HepG2 (cell line): ENCODE data around the gene TUBB4B. TPM values are rescaled to one million over a fixed set of nuclear protein-coding genes. Genes with fewer than 3 reads are reported as not detected.

ENCODE experiments used
- CENPT ChIP-seq: sonication (generic); formaldehyde crosslinking; IDR thresholded peaks from 2 replicates; pipeline ENCODE4 v1.8.0; 2022; ENCODE audit warnings: low read depth, mild to moderate bottlenecking, moderate library complexity, missing genetic modification reagents
- EHMT2 ChIP-seq: fragments of 200-600 bp; sonication (generic); IDR thresholded peaks from 2 replicates; pipeline ENCODE4 v1.7.0; 2017; ENCODE audit warnings: antibody characterized with exemption, low read depth, low read length, borderline replicate concordance
- ERF ChIP-seq: IDR thresholded peaks from 2 replicates; pipeline ENCODE4 v1.6.1; 2018; ENCODE audit warnings: missing biosample characterization, missing genetic modification reagents
- FOXP4 ChIP-seq: sonication (generic); formaldehyde crosslinking; IDR thresholded peaks from 2 replicates; pipeline ENCODE4 v1.4.0; 2020; ENCODE audit warnings: missing genetic modification reagents
- HCFC1 ChIP-seq: fragments of 150-350 bp; IDR thresholded peaks from 2 replicates; pipeline ENCODE4 v1.6.1; 2014; ENCODE audit warnings: low read depth, low read length
- IRF2 ChIP-seq: IDR thresholded peaks from 2 replicates; pipeline ENCODE4 v1.6.1; 2018; ENCODE audit warnings: missing genetic modification reagents, missing compliant biosample characterization
- JUN ChIP-seq: sonication (generic); formaldehyde crosslinking; IDR thresholded peaks from 2 replicates; pipeline ENCODE4 v1.4.0; 2020; ENCODE audit warnings: mild to moderate bottlenecking, missing genetic modification reagents
- KLF6 ChIP-seq: IDR thresholded peaks from 2 replicates; pipeline ENCODE4 v1.8.0; 2016; ENCODE audit warnings: missing biosample characterization, missing genetic modification reagents
- MIER3 ChIP-seq: IDR thresholded peaks from 2 replicates; pipeline ENCODE4 v1.6.1; 2016; ENCODE audit warnings: missing compliant biosample characterization, borderline replicate concordance
- NFKB2 ChIP-seq: sonication (generic); formaldehyde crosslinking; IDR thresholded peaks from 2 replicates; pipeline ENCODE4 v1.4.0; 2020; ENCODE audit warnings: missing genetic modification reagents, borderline replicate concordance
- NFYB ChIP-seq: sonication (generic); formaldehyde crosslinking; IDR thresholded peaks from 2 replicates; pipeline ENCODE4 v1.4.0; 2020; ENCODE audit warnings: missing genetic modification reagents
- NKX3-1 ChIP-seq: sonication (generic); formaldehyde crosslinking; IDR thresholded peaks from 2 replicates; pipeline ENCODE4 v1.5.0; 2020; ENCODE audit warnings: missing genetic modification reagents
- PHF21A ChIP-seq: sonication (generic); formaldehyde crosslinking; IDR thresholded peaks from 2 replicates; pipeline ENCODE4 v1.5.0; 2020; ENCODE audit warnings: mild to moderate bottlenecking, missing genetic modification reagents
- RARG ChIP-seq: sonication (generic); formaldehyde crosslinking; IDR thresholded peaks from 2 replicates; pipeline ENCODE4 v1.4.0; 2020; ENCODE audit warnings: low read depth, mild to moderate bottlenecking, missing genetic modification reagents
- SATB2 ChIP-seq: sonication (generic); formaldehyde crosslinking; IDR thresholded peaks from 2 replicates; pipeline ENCODE4 v1.5.0; 2020; ENCODE audit warnings: missing genetic modification reagents
- TAF15 ChIP-seq: fragments of 200-400 bp; formaldehyde crosslinking; IDR thresholded peaks from one replicate; pipeline ENCODE4 v1.6.1; 2018; ENCODE audit warnings: mild to moderate bottlenecking, low read depth, low read length; ENCODE audit not compliant: poor library complexity, severe bottlenecking
- ZBTB1 ChIP-seq: sonication (generic); formaldehyde crosslinking; IDR thresholded peaks from 2 replicates; pipeline ENCODE4 v1.4.0; 2020; ENCODE audit warnings: missing genetic modification reagents, borderline replicate concordance
- ZBTB38 ChIP-seq: sonication (generic); formaldehyde crosslinking; IDR thresholded peaks from 2 replicates; pipeline ENCODE4 v1.5.1; 2020; ENCODE audit warnings: mild to moderate bottlenecking, missing genetic modification reagents
- ZNF253 ChIP-seq: sonication (generic); formaldehyde crosslinking; IDR thresholded peaks from 2 replicates; pipeline ENCODE4 v1.8.0; 2022; ENCODE audit warnings: mild to moderate bottlenecking, missing genetic modification reagents, borderline replicate concordance
- ZNF329 ChIP-seq: sonication (generic); formaldehyde crosslinking; IDR thresholded peaks from 2 replicates; pipeline ENCODE4 v1.9.0; 2021; ENCODE audit warnings: low read depth, mild to moderate bottlenecking, missing genetic modification reagents
- ZNF350 ChIP-seq: sonication (generic); formaldehyde crosslinking; IDR thresholded peaks from 2 replicates; pipeline ENCODE4 v1.4.0; 2020; ENCODE audit warnings: mild to moderate bottlenecking, low read depth, missing genetic modification reagents, borderline replicate concordance
- ZNF775 ChIP-seq: sonication (generic); formaldehyde crosslinking; IDR thresholded peaks from 2 replicates; pipeline ENCODE4 v1.4.0; 2020; ENCODE audit warnings: missing genetic modification reagents, mild to moderate bottlenecking, moderate library complexity, borderline replicate concordance
- ZSCAN30 ChIP-seq: sonication (generic); formaldehyde crosslinking; IDR thresholded peaks from 2 replicates; pipeline ENCODE4 v1.5.0; 2020; ENCODE audit warnings: mild to moderate bottlenecking, missing genetic modification reagents
- polyA plus RNA-seq, 8 experiments: library from polyadenylated mRNA; depleted of rRNA in 3 of 8; stranded (reverse) in 7 of 8; unstranded in 1 of 8; fragments of >200 nt; fragmentation: Illumina TruSeq in 4 of 8; extraction: Trizol in 4 of 8; gene quantifications; 2 replicates each; pipeline versions ENCODE4 v1.2.1 to v1.2.3, GENCODE V29; 2011 to 2016; ENCODE audit warnings: low read depth in 4 of 8, missing spikeins in 1 of 8, mixed read lengths in 1 of 8; ENCODE audit not compliant: insufficient read depth in 1 of 8
- total RNA-seq, 5 experiments: library from RNA; depleted of rRNA; stranded (reverse); fragments of >200 nt; fragmentation: Illumina TruSeq; extraction: Trizol; gene quantifications; 2 replicates each; pipeline ENCODE4 v1.2.3, GENCODE V29; 2016; ENCODE audit warnings: low read depth in 1 of 5
- TF ChIP-seq, protein P1 (sequence below): sonication (generic); formaldehyde crosslinking; conservative IDR thresholded peaks from 2 replicates; pipeline ENCODE4 v1.8.1; 2023; ENCODE audit warnings: missing genetic modification reagents
- TF ChIP-seq, protein P2 (sequence below): sonication (generic); formaldehyde crosslinking; IDR thresholded peaks from 2 replicates; pipeline ENCODE4 v1.5.0; 2020; ENCODE audit warnings: mild to moderate bottlenecking, missing genetic modification reagents
- TF ChIP-seq, protein P3 (sequence below): IDR thresholded peaks from 2 replicates; pipeline ENCODE4 v1.6.1; 2016

Gene TUBB4B
- total and polyA plus RNA-seq, 2 of the 13 experiments (the other 11 are each of a cell fraction or from before 2014, with no cell fraction given), result 182 to 412 TPM

GRCh38 chr9:137235424-137236237 is 5.5 kb upstream of the TUBB4B start (continued):
- TF ChIP-seq FOXP4 (CRISPR knock-in tag), result 0 out of 2 replicates have a peak, but pooled peaks have one; percentile 11
- no peak for TF ChIP-seq ZSCAN30 (CRISPR knock-in tag)
- TF ChIP-seq IRF2 (CRISPR knock-in tag), result no peak
- no peak for TF ChIP-seq EHMT2
- TF ChIP-seq, protein P1, sequence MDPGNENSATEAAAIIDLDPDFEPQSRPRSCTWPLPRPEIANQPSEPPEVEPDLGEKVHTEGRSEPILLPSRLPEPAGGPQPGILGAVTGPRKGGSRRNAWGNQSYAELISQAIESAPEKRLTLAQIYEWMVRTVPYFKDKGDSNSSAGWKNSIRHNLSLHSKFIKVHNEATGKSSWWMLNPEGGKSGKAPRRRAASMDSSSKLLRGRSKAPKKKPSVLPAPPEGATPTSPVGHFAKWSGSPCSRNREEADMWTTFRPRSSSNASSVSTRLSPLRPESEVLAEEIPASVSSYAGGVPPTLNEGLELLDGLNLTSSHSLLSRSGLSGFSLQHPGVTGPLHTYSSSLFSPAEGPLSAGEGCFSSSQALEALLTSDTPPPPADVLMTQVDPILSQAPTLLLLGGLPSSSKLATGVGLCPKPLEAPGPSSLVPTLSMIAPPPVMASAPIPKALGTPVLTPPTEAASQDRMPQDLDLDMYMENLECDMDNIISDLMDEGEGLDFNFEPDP (CRISPR knock-in tag), result no peak
- no peak for TF ChIP-seq JUN
- no peak for TF ChIP-seq PHF21A
- TF ChIP-seq TAF15, result no peak
- no peak for TF ChIP-seq HCFC1
- TF ChIP-seq SATB2, result no peak
- no peak for TF ChIP-seq ZNF253 (CRISPR knock-in tag)
- no peak for TF ChIP-seq ZNF329 (CRISPR knock-in tag)
- TF ChIP-seq ERF (CRISPR knock-in tag), result peak; percentile 48; the same call in 1 of the 2 replicates
- 0 out of 2 replicates have a peak, but pooled peaks have one; percentile 2 for TF ChIP-seq CENPT
- TF ChIP-seq MIER3 (CRISPR knock-in tag), result peak; percentile 25; the same call in 1 of the 2 replicates
- TF ChIP-seq, protein P2, sequence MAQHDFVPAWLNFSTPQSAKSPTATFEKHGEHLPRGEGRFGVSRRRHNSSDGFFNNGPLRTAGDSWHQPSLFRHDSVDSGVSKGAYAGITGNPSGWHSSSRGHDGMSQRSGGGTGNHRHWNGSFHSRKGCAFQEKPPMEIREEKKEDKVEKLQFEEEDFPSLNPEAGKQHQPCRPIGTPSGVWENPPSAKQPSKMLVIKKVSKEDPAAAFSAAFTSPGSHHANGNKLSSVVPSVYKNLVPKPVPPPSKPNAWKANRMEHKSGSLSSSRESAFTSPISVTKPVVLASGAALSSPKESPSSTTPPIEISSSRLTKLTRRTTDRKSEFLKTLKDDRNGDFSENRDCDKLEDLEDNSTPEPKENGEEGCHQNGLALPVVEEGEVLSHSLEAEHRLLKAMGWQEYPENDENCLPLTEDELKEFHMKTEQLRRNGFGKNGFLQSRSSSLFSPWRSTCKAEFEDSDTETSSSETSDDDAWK (CRISPR knock-in tag), result no peak
- 0 out of 2 replicates have a peak, but pooled peaks have one; percentile 2 for TF ChIP-seq KLF6
- 0 out of 2 replicates have a peak, but pooled peaks have one; percentile 14 for TF ChIP-seq ZNF350 (CRISPR knock-in tag)
- TF ChIP-seq ZBTB1, result no peak
- no peak for TF ChIP-seq ZBTB38 (CRISPR knock-in tag)
- no peak for TF ChIP-seq NFYB (CRISPR knock-in tag)
- TF ChIP-seq ZNF775 (CRISPR knock-in tag), result no peak
- TF ChIP-seq, protein P3, sequence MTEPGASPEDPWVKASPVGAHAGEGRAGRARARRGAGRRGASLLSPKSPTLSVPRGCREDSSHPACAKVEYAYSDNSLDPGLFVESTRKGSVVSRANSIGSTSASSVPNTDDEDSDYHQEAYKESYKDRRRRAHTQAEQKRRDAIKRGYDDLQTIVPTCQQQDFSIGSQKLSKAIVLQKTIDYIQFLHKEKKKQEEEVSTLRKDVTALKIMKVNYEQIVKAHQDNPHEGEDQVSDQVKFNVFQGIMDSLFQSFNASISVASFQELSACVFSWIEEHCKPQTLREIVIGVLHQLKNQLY (CRISPR knock-in tag), result peak; percentile 78; the same call in 1 of the 2 replicates
- TF ChIP-seq NFKB2, result no peak; the same call in none of the 2 replicates
- no peak for TF ChIP-seq RARG (CRISPR knock-in tag)
- peak; percentile 42; the same call in 1 of the 2 replicates for TF ChIP-seq NKX3-1 (CRISPR knock-in tag)
